SU-DHL-6 (cell line): ENCODE data around the gene IFITM1.

Experiments used
- H2AFZ ChIP-seq: fragments of 200-600 bp; sonication (generic); 2 replicates; pipeline ENCODE4 v1.6.1; 2014; ENCODE audit warnings: low read depth, mild to moderate bottlenecking, moderate library complexity, mixed read lengths, antibody characterized with exemption, low read length; ENCODE audit not compliant: severe bottlenecking
- H3F3A ChIP-seq: fragments of 200-600 bp; shearing (Covaris generic); 2 replicates; pipeline ENCODE4 v1.6.0; 2016; ENCODE audit warnings: antibody characterized with exemption, mild to moderate bottlenecking; ENCODE audit not compliant: insufficient read depth
- H3K27ac ChIP-seq: fragments of 200-600 bp; sonication (generic); 2 replicates; pipeline ENCODE4 v1.5.1; 2016; ENCODE audit warnings: low read depth, mild to moderate bottlenecking, low read length, moderate library complexity, mixed read lengths
- H3K27me3 ChIP-seq: fragments of 200-600 bp; sonication (generic), shearing (Covaris generic); 2 replicates; pipeline ENCODE4 v1.6.0; 2014; ENCODE audit warnings: mild to moderate bottlenecking, low read length
- H3K36me3 ChIP-seq: fragments of 200-600 bp; sonication (generic); 2 replicates; pipeline ENCODE4 v1.6.1; 2014; ENCODE audit warnings: mild to moderate bottlenecking, low read length, mixed read lengths
- H3K4me2 ChIP-seq: fragments of 300-600, 200-600 bp; shearing (Covaris generic), sonication (generic); 2 replicates; pipeline ENCODE4 v1.6.0; 2014; ENCODE audit warnings: low read length, low read depth, mild to moderate bottlenecking; ENCODE audit not compliant: poor library complexity, severe bottlenecking
- H3K4me3 ChIP-seq: fragments of 200-600 bp; sonication (generic); 2 replicates; pipeline ENCODE4 v1.5.1; 2014; ENCODE audit warnings: antibody characterized with exemption, low read length, mild to moderate bottlenecking, mixed read lengths; ENCODE audit not compliant: insufficient read depth, poor library complexity, severe bottlenecking
- H3K79me2 ChIP-seq: fragments of 200-600 bp; sonication (generic); 2 replicates; pipeline ENCODE4 v1.6.1; 2014; ENCODE audit warnings: mild to moderate bottlenecking, low read length, moderate library complexity; ENCODE audit not compliant: insufficient read depth
- H3K9ac ChIP-seq: fragments of 200-600 bp; sonication (generic); 2 replicates; pipeline ENCODE4 v1.7.0; 2014; ENCODE audit warnings: mild to moderate bottlenecking, low read length
- H3K9me2 ChIP-seq: fragments of 200-600 bp; sonication (generic); replicated peaks from 2 replicates; pipeline ENCODE4 v1.6.1; 2014; ENCODE audit warnings: low read length; ENCODE audit not compliant: insufficient read depth
- H3K9me3 ChIP-seq: fragments of 200-600 bp; sonication (generic); 2 replicates; pipeline ENCODE4 v1.6.1; 2014; ENCODE audit warnings: low read length, mixed read lengths; ENCODE audit not compliant: insufficient read depth
- H4K20me1 ChIP-seq: fragments of 200-600 bp; sonication (generic); 2 replicates; pipeline ENCODE4 v1.6.1; 2014; ENCODE audit warnings: low read depth, mild to moderate bottlenecking, antibody characterized with exemption, low read length, moderate library complexity, mixed read lengths
- EZH2phosphoT487 ChIP-seq: fragments of 200-600 bp; sonication (generic), shearing (Covaris generic); conservative IDR thresholded peaks from 2 replicates; pipeline ENCODE4 v1.6.1; 2018; ENCODE audit warnings: mild to moderate bottlenecking, antibody characterized with exemption, low read length, moderate library complexity, mixed read lengths
- TF ChIP-seq, protein P1 (sequence below): fragments of 200-600 bp; sonication (generic); IDR thresholded peaks from one replicate; pipeline ENCODE4 v1.5.1; 2017; ENCODE audit warnings: antibody characterized with exemption, mild to moderate bottlenecking, low read length, moderate library complexity; ENCODE audit not compliant: insufficient read depth, poor library complexity, severe bottlenecking

Gene IFITM1

DNA sequence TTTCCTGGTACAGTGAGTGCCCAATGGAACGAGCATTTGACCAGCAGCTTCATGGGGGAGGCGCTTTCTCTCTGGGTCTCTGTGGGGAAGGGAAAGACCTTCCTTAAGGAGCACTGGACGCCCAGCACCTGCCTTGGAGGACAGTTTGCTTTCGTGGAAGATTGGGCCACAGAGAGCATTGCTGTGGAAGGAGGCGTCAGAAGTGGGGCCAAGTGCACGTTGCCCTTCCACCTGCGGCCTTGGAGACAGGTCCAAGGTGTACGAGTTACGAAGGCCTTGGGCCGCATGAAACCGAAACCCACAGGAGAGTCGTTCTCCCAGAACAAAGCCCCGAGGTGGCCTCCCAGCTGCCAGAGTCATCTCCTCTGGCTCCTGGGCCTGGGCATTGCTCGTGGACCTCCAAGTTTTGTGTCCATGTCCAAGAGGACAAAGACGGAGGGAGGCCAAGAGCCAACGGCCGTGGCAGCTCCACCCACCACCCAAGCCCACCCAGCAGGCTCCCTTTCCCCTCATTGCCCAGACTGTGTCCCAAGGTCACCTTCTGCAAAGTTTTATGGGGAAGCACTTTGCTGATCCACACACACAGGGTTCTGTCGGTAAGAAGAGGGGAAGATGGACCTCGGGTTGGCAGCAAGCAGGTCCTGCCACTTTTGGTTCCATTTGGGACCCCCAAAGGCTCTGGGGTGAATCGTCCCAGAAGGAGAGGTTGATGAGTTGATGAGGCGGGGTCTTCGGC, 41.5 kb upstream of the IFITM1 start:
- Histone ChIP-seq H3K9me2 (no peaks in the 10 kb centered on the region), H3F3A (peaks cover 24% of the 10 kb centered on the region), H2AFZ (no peak overlapping the region), H3K27ac (no peak overlapping the region), H3K79me2 (no peaks in the 10 kb centered on the region), H3K36me3 (no peaks in the 10 kb centered on the region), H3K9ac (no peak overlapping the region), H4K20me1 (no peaks in the 10 kb centered on the region), H3K4me3 (no peak overlapping the region), H3K27me3 (no peaks in the 10 kb centered on the region), H3K4me2 (no peak overlapping the region), H3K9me3 (no peaks in the 10 kb centered on the region)
- no peak for TF ChIP-seq EZH2phosphoT487
- TF ChIP-seq, protein P1, sequence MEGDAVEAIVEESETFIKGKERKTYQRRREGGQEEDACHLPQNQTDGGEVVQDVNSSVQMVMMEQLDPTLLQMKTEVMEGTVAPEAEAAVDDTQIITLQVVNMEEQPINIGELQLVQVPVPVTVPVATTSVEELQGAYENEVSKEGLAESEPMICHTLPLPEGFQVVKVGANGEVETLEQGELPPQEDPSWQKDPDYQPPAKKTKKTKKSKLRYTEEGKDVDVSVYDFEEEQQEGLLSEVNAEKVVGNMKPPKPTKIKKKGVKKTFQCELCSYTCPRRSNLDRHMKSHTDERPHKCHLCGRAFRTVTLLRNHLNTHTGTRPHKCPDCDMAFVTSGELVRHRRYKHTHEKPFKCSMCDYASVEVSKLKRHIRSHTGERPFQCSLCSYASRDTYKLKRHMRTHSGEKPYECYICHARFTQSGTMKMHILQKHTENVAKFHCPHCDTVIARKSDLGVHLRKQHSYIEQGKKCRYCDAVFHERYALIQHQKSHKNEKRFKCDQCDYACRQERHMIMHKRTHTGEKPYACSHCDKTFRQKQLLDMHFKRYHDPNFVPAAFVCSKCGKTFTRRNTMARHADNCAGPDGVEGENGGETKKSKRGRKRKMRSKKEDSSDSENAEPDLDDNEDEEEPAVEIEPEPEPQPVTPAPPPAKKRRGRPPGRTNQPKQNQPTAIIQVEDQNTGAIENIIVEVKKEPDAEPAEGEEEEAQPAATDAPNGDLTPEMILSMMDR = no peak

DNA sequence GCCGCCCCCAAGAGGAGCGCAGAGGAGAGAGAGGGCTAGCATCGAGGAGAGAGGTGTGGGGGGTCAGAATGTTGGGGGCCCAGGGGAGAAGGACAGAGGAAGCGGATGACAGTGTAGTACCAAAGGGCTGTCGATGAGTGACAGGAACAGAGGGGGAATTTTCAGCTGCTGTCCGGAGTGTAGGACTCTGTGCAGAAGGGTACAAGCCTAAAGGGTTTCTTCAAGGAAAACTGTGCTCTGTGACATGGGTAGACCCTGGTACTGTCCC, 41.0 kb upstream of the IFITM1 start:
- no peaks in the 10 kb centered on the region for H3K9me2 ChIP-seq
- no peaks in the 10 kb centered on the region for H3K36me3 ChIP-seq
- no peak overlapping the region for H3K27ac ChIP-seq
- no peak overlapping the region for H2AFZ ChIP-seq
- H3K4me3 ChIP-seq = no peak overlapping the region
- no peaks in the 10 kb centered on the region for H3K79me2 ChIP-seq
- TF ChIP-seq, protein P1 = no peak
- no peak for TF ChIP-seq EZH2phosphoT487
- no peak overlapping the region for H3K9ac ChIP-seq
- H3K27me3 ChIP-seq = no peaks in the 10 kb centered on the region
- no peaks in the 10 kb centered on the region for H4K20me1 ChIP-seq
- no peaks in the 10 kb centered on the region for H3K9me3 ChIP-seq
- peaks cover 20% of the 10 kb centered on the region for H3F3A ChIP-seq
- H3K4me2 ChIP-seq = no peak overlapping the region

DNA sequence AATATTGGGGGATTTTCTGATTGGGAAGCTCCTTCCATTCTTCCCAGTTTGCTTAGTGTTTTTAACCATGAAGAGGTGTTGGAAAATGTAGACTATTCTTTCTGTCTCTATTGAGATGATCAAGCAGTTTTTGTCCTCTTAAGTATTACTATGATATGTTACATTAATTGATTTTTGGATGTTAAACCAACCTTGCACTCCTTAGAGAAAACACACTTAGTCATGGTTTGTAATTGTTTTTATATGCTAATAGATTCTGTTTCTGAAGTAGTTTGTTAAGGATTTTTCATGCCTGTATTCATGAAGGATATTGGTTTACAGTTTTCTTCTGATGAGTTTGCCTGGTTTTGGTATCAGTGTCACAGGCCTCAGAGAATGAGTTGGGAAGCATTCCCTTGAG, 37.6 kb upstream of the IFITM1 start:
- Histone ChIP-seq H3K9me2 (no peaks in the 10 kb centered on the region), H3K79me2 (no peaks in the 10 kb centered on the region), H3K36me3 (no peaks in the 10 kb centered on the region), H3K9ac (no peak overlapping the region), H4K20me1 (no peaks in the 10 kb centered on the region), H3F3A (no peaks in the 10 kb centered on the region), H3K27ac (no peak overlapping the region), H3K9me3 (no peaks in the 10 kb centered on the region), H3K4me3 (no peak overlapping the region), H3K27me3 (no peaks in the 10 kb centered on the region), H2AFZ (no peak overlapping the region), H3K4me2 (no peak overlapping the region)
- TF ChIP-seq, protein P1 = no peak
- TF ChIP-seq EZH2phosphoT487 = no peak
